ENCODE measurements around the gene ENHO.

DNA sequence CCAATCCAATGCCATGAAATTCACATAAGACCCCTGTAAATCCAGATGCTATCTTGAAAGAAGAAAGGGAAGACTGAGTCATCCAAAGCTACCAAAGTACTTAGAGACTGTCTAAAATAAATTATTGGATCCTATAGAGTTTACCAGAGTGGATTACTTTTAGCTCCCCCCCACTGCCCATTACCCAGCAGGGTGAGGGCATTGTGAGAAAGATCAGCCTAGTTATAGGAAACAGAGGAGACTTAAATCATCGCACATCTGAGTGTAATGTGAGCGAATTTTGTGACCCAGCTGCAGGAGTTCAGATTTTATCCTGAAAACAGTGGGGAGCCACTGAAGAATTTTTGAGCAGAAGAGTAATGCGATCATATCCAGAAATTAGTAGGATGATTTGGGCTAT, 1.6 kb upstream of the ENHO start:
- no peak for TF ChIP-seq POLR2A (IDR thresholded peaks at IDR 0.05)
- TF ChIP-seq, protein P1, sequence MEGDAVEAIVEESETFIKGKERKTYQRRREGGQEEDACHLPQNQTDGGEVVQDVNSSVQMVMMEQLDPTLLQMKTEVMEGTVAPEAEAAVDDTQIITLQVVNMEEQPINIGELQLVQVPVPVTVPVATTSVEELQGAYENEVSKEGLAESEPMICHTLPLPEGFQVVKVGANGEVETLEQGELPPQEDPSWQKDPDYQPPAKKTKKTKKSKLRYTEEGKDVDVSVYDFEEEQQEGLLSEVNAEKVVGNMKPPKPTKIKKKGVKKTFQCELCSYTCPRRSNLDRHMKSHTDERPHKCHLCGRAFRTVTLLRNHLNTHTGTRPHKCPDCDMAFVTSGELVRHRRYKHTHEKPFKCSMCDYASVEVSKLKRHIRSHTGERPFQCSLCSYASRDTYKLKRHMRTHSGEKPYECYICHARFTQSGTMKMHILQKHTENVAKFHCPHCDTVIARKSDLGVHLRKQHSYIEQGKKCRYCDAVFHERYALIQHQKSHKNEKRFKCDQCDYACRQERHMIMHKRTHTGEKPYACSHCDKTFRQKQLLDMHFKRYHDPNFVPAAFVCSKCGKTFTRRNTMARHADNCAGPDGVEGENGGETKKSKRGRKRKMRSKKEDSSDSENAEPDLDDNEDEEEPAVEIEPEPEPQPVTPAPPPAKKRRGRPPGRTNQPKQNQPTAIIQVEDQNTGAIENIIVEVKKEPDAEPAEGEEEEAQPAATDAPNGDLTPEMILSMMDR (IDR thresholded peaks at IDR 0.05 in 8 of 11, conservative IDR thresholded peaks at IDR 0.05 in 3 of 11), result no peak
